ENCODE measurements around the gene PSMD2.

The PSMD2 gene

GRCh38 chr3:184333190-184333589, 34.1 kb downstream of the PSMD2 start:
- no peak overlapping the region for H3K4me3 ChIP-seq (replicated peaks; ENCODE audit: low read depth, low read length)
- TF ChIP-seq, protein P1, sequence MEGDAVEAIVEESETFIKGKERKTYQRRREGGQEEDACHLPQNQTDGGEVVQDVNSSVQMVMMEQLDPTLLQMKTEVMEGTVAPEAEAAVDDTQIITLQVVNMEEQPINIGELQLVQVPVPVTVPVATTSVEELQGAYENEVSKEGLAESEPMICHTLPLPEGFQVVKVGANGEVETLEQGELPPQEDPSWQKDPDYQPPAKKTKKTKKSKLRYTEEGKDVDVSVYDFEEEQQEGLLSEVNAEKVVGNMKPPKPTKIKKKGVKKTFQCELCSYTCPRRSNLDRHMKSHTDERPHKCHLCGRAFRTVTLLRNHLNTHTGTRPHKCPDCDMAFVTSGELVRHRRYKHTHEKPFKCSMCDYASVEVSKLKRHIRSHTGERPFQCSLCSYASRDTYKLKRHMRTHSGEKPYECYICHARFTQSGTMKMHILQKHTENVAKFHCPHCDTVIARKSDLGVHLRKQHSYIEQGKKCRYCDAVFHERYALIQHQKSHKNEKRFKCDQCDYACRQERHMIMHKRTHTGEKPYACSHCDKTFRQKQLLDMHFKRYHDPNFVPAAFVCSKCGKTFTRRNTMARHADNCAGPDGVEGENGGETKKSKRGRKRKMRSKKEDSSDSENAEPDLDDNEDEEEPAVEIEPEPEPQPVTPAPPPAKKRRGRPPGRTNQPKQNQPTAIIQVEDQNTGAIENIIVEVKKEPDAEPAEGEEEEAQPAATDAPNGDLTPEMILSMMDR (IDR thresholded peaks at IDR 0.05; ENCODE audit: low read depth, low read length, missing control alignments), result no peak

GRCh38 chr3:184333700-184334099, 34.7 kb downstream of the PSMD2 start:
- H3K4me3 ChIP-seq (replicated peaks; ENCODE audit: low read depth, low read length), result no peak overlapping the region
- DNase-seq (ENCODE audit: extremely low read depth, low read depth), result no peak
- TF ChIP-seq, protein P1 (IDR thresholded peaks at IDR 0.05; ENCODE audit: low read depth, low read length, missing control alignments), result no peak

More at GRCh38 chr3:184333190-184333589, 34.1 kb downstream of the PSMD2 start:
- DNase-seq (ENCODE audit: extremely low read depth, low read depth), result no peak

DNA sequence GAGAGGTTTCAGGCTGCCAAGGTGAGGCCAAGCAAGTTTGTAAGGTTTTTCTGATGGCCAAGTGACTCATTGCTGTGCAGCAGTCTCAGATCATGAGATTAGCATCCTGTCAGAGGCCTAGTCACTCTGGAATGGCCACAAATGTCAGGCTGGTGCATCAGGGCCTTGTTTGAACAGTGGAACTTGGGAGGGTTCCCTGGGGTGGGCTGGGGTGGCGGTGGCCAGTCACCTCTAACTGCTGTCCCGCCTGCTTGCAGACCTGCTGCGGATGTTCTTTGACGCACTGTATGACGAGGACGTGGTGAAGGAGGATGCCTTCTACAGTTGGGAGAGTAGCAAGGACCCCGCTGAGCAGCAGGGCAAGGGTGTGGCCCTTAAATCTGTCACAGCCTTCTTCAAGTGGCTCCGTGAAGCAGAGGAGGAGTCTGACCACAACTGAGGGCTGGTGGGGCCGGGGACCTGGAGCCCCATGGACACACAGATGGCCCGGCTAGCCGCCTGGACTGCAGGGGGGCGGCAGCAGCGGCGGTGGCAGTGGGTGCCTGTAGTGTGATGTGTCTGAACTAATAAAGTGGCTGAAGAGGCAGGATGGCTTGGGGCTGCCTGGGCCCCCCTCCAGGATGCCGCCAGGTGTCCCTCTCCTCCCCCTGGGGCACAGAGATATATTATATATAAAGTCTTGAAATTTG, 35.6 kb downstream of the PSMD2 start:
- no peak overlapping the region for H3K4me3 ChIP-seq (replicated peaks; ENCODE audit: low read depth, low read length)
- no peak for DNase-seq (ENCODE audit: extremely low read depth, low read depth)
- TF ChIP-seq, protein P1 (IDR thresholded peaks at IDR 0.05; ENCODE audit: low read depth, low read length, missing control alignments), result no peak

GRCh38 chr3:184335291-184335660, 36.2 kb downstream of the PSMD2 start:
- peak overlapping the region; percentile 56; the same call in 1 of the 2 replicates for H3K4me3 ChIP-seq (replicated peaks; ENCODE audit: low read depth, low read length)
- no peak for DNase-seq (ENCODE audit: extremely low read depth, low read depth)
- TF ChIP-seq, protein P1 (IDR thresholded peaks at IDR 0.05; ENCODE audit: low read depth, low read length, missing control alignments), result no peak

DNA sequence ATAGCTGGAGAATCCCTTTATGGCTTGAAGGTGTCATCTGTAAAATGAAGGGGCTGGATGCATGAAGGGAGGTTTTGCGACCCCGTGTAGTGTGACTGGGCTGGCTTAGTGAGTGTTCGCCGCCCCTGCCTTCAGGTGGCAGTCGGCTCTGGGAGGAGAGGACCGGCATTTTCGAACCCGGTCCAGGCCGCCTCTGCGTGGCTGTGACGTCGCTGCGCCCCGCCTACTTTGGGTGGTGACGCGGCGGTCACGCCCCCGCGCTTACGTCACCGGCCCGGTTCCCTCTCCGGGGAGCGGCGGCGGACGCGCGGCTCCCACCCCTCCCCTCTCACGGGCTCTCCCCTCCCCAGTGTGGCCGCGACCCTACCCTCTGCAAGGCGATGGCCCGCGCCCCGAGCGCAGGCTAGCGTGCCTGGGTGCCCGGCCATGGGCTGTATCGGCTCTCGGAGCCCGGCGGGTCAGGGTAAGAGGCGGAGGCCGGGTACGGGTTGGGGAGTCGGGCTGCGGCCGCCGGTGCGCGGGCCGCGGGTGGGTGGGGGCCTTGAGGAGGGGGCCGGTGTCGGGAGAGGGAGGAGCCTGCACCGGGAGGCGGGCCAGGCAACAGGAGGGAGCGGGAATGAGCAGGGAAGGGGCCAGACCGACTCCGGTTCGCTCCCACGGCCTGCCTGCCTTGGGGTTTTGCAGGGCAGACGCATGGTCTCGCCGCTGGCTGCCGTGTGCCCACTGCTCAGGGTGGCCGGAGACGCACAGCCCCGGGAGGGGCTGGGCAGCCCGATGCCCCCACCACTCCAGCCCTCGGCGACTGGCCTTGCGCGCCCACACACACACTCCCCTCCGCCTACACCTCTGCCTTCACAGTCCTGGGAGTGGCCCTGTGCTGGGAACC, 36.9 kb downstream of the PSMD2 start:
- no peak for DNase-seq (ENCODE audit: extremely low read depth, low read depth)
- H3K4me3 ChIP-seq (replicated peaks; ENCODE audit: low read depth, low read length), result peak overlapping the region; percentile 56
- TF ChIP-seq, protein P1 (IDR thresholded peaks at IDR 0.05; ENCODE audit: low read depth, low read length, missing control alignments), result no peak

DNA sequence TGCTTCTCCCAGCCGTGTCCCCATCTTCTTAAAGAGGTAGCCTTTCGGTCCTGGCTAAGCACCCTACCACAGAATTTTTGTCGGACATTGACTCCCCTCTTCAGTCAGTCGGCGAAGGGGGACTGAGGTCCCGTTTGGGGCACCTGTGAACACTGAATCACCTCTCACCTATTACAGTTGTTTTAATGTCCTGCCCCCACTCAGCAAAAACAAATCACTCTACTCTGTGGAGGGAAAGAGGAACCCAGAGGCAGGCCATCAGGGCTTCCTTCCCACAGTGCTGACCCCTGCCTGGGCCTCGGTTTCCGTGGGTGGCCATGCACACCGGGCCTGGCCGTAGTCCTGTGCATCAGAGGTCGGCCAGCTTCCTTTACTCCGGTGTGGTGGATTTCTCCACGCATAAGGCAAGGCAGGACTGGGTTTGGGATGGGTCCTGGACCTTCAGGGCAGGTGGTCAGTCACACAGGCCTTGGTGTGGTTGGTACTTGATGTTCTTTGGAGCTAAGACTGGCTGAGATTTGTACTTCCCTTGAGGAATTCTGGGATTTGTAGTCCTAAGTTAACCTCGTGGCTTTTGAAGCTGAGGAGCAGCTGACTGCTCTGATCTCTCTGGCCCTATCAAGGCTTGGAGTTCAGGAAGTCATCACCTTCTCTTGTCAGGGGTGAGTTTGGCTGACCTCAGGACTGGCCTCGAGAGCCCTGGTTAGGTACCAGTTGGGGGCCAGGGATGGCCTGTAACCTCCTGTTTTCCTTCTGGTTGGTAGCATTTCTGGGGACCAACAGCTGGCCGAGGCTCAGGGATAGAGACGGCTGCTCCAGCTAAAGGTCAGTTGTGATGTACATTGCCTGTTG, 37.7 kb downstream of the PSMD2 start:
- peak overlapping the region; percentile 56 for H3K4me3 ChIP-seq (replicated peaks; ENCODE audit: low read depth, low read length)
- TF ChIP-seq, protein P1 (IDR thresholded peaks at IDR 0.05; ENCODE audit: low read depth, low read length, missing control alignments), result no peak
- no peak for DNase-seq (ENCODE audit: extremely low read depth, low read depth)
